Sigmoid colon (tissue), 7 donors: Measurements from ENCODE around the gene MLPH. TPM values are rescaled to one million over a fixed set of nuclear protein-coding genes. Genes with fewer than 3 reads are reported as not detected.
A peak's percentile ranks its signal among the peaks of the same experiment; 100 is the strongest.

Experiments
- DNase-seq: peaks from one replicate; pipeline ENCODE4 v3.0.0-alpha.2; 2019
- H3K27ac ChIP-seq, 4 donors: fragments of 200-600 bp; sonication (generic); one replicate each; pipeline ENCODE4 v1.5.1; 2016 to 2019; ENCODE audit warnings: mild to moderate bottlenecking in 1 of 4
- H3K27me3 ChIP-seq, 3 donors: fragments of 200-600 bp; sonication (generic); one replicate each; pipeline ENCODE4 v1.5.1; 2019; ENCODE audit warnings: mild to moderate bottlenecking in 1 of 3
- H3K36me3 ChIP-seq, 4 donors: fragments of 200-600 bp; sonication (generic); one replicate each; pipeline ENCODE4 v1.5.1; 2016 to 2019
- H3K4me1 ChIP-seq, 4 donors: fragments of 200-600 bp; sonication (generic); one replicate each; pipeline ENCODE4 v1.5.1; 2017 to 2019
- H3K4me3 ChIP-seq, 4 donors: fragments of 200-600 bp; sonication (generic); one replicate each; pipeline ENCODE4 v1.5.1; 2017 to 2019; ENCODE audit warnings: mild to moderate bottlenecking in 2 of 4, moderate library complexity in 1 of 4
- H3K9me3 ChIP-seq, 4 donors: fragments of 200-600 bp in 3 of 4; sonication (generic) in 3 of 4; one replicate each; pipeline versions ENCODE4 v1.5.1 to v1.6.1; 2013 to 2019
- CTCF ChIP-seq, 4 experiments: fragments of 450-650 bp in 3 of 4; fragments of 200-600 bp in 1 of 4; IDR thresholded peaks; one replicate each; pipeline ENCODE4 v1.5.1; 2016 to 2019; ENCODE audit warnings: antibody characterized with exemption in 4 of 4, mild to moderate bottlenecking in 3 of 4, moderate library complexity in 2 of 4
- EP300 ChIP-seq, 4 donors: sonication (generic); formaldehyde crosslinking; IDR thresholded peaks; one replicate each; pipeline ENCODE4 v1.6.1; 2017; ENCODE audit warnings: antibody characterized with exemption in 4 of 4
- POLR2A ChIP-seq, 2 donors: fragments of 450-650 bp; IDR thresholded peaks; one replicate each; pipeline ENCODE4 v1.6.1; 2016; ENCODE audit warnings: antibody characterized with exemption in 2 of 2, mild to moderate bottlenecking in 2 of 2, moderate library complexity in 2 of 2
- POLR2AphosphoS5 ChIP-seq, 4 donors: sonication (generic); formaldehyde crosslinking; IDR thresholded peaks; one replicate each; pipeline ENCODE4 v1.6.1; 2017; ENCODE audit warnings: antibody characterized with exemption in 4 of 4
- WGBS, 2 donors: extraction: QIAGEN DNeasy Blood & Tissue Kit; methylation state at CpG; one replicate each; pipeline ENCODE4 v1.1.7; 2013; 5-methylcytosine and 5-hydroxymethylcytosine counted together
- intact Hi-C: fragments of 100-400 bp; cut with DNase I; formaldehyde crosslinking; loops from one replicate; pipeline ENCODE4 v1.15.1; 2023
- polyA plus RNA-seq, 3 donors: library from polyadenylated mRNA; stranded (reverse); fragments of 200-250 nt; gene quantifications; one replicate each; pipeline ENCODE4 v1.2.3, GENCODE V29; 2013
- total RNA-seq, 4 donors: library from RNA; depleted of rRNA; stranded (reverse); fragments of >200 nt; gene quantifications; one replicate each; pipeline ENCODE4 v1.1.0, GENCODE V29; 2016
- donor health status: healthy with polysubstance abuse.
- donor health status: Bipolar disorder and iron deficiency.
- donor health status: healthy.

The MLPH gene
- total and polyA plus RNA-seq, 7 donors = 1.8 to 79.3 (median 21.9) TPM

- intact Hi-C loops = loop anchor here (2.0 kb wide), 1 partner anchor 48 kb away; no protein-coding TSS in a partner anchor
- H3K36me3 ChIP-seq = no peaks in the 10 kb centered on the region
- H3K27me3 ChIP-seq = peaks cover 0 to 15% (median 11%) of the 10 kb centered on the region in 3 donors
- H3K9me3 ChIP-seq = peaks cover 0 to under 1% (median 0%) of the 10 kb centered on the region in 4 donors
- no peak for DNase-seq
- no peak for TF ChIP-seq POLR2AphosphoS5 (IDR thresholded peaks at IDR 0.05)
- TF ChIP-seq CTCF (IDR thresholded peaks at IDR 0.05) = no peak
- TF ChIP-seq EP300 (IDR thresholded peaks at IDR 0.05) = no peak
- TF ChIP-seq POLR2A (IDR thresholded peaks at IDR 0.05) = no peak
- peaks cover 0 to 20% (median 15%) of the 10 kb centered on the region in 4 donors for H3K4me1 ChIP-seq
- H3K27ac ChIP-seq = no peak overlapping the region
- no peak overlapping the region for H3K4me3 ChIP-seq
- 89% methylated on average over 7 of the region's 7 CpGs for WGBS, 2 donors
These were observed 74.2 kb downstream of the MLPH start for GRCh38 chr2:237561221-237561620.

GRCh38 chr2:237563816-237564215 lies 76.8 kb downstream of the MLPH start:
- Histone ChIP-seq H3K4me1 (peaks cover 0 to 10% (median 9%) of the 10 kb centered on the region in 4 donors), H3K36me3 (no peaks in the 10 kb centered on the region), H3K4me3 (no peak overlapping the region), H3K27me3 (peaks cover 0 to 15% (median 11%) of the 10 kb centered on the region in 3 donors), H3K9me3 (no peaks in the 10 kb centered on the region), H3K27ac (no peak overlapping the region)
- intact Hi-C loops = no loop called here
- peak; percentile 62 for DNase-seq
- TF ChIP-seq POLR2A (IDR thresholded peaks at IDR 0.05) = no peak
- TF ChIP-seq POLR2AphosphoS5 (IDR thresholded peaks at IDR 0.05) = no peak
- TF ChIP-seq CTCF (IDR thresholded peaks at IDR 0.05) = no peak
- no peak for TF ChIP-seq EP300 (IDR thresholded peaks at IDR 0.05)
- 20 to 29% methylated on average over 14 of the region's 14 CpGs for WGBS, 2 donors

- peak; percentile 43 for DNase-seq
These were observed 77.6 kb downstream of the MLPH start for GRCh38 chr2:237564526-237565131.

GRCh38 chr2:237565974-237566373 lies 78.9 kb downstream of the MLPH start:
- Histone ChIP-seq H3K36me3 (no peaks in the 10 kb centered on the region), H3K4me3 (no peak overlapping the region), H3K9me3 (no peaks in the 10 kb centered on the region), H3K27me3 (peaks cover 0 to 15% (median 11%) of the 10 kb centered on the region in 3 donors), H3K27ac (no peak overlapping the region), H3K4me1 (no peaks in the 10 kb centered on the region)
- DNase-seq = no peak
- intact Hi-C loops = no loop called here
- TF ChIP-seq POLR2A (IDR thresholded peaks at IDR 0.05) (no peak), POLR2AphosphoS5 (IDR thresholded peaks at IDR 0.05) (no peak), EP300 (IDR thresholded peaks at IDR 0.05) (no peak), CTCF (IDR thresholded peaks at IDR 0.05) (no peak)
- WGBS, 2 donors = 96 to 99% methylated on average over 1 of the region's 1 CpG

More at GRCh38 chr2:237564526-237565131, 77.6 kb downstream of the MLPH start:
- peaks cover 0 to 15% (median 11%) of the 10 kb centered on the region in 3 donors for H3K27me3 ChIP-seq
- no peaks in the 10 kb centered on the region for H3K9me3 ChIP-seq
- H3K27ac ChIP-seq = no peak overlapping the region
- TF ChIP-seq POLR2AphosphoS5 (IDR thresholded peaks at IDR 0.05) = no peak
- TF ChIP-seq POLR2A (IDR thresholded peaks at IDR 0.05) = no peak
- TF ChIP-seq CTCF (IDR thresholded peaks at IDR 0.05) = no peak
- no peak for TF ChIP-seq EP300 (IDR thresholded peaks at IDR 0.05)
- no peak overlapping the region for H3K4me3 ChIP-seq
- H3K36me3 ChIP-seq = no peaks in the 10 kb centered on the region
- H3K4me1 ChIP-seq = peaks cover 0 to 2% (median 1%) of the 10 kb centered on the region in 4 donors
- WGBS, 2 donors = 83 to 87% methylated on average over 14 of the region's 14 CpGs
- intact Hi-C loops = no loop called here
